ES-I3 (cell line): ENCODE results near the gene TNKS2.
"Not testable (repeated sequence)": the region's sequence is repeated elsewhere in the genome, so short reads cannot be mapped to it uniquely, and the experiment has no call there.

Source experiments
- H3K36me3 ChIP-seq: 2 replicates; pipeline ENCODE4 v1.6.1; 2013; ENCODE audit warnings: mild to moderate bottlenecking, low read length, control low read depth, moderate library complexity; ENCODE audit not compliant: insufficient read depth
- H3K4me1 ChIP-seq: 2 replicates; pipeline ENCODE4 v1.6.1; 2013; ENCODE audit warnings: mild to moderate bottlenecking, control low read depth, low read length; ENCODE audit not compliant: insufficient read depth
- H3K9ac ChIP-seq: 2 replicates; pipeline ENCODE4 v1.6.1; 2013; ENCODE audit warnings: low read depth, mild to moderate bottlenecking, low read length, moderate library complexity
- H3K9me3 ChIP-seq: 2 replicates; pipeline ENCODE4 v1.6.1; 2013; ENCODE audit warnings: mild to moderate bottlenecking, low read length, moderate library complexity; ENCODE audit not compliant: control insufficient read depth, insufficient read depth

The TNKS2 gene

DNA sequence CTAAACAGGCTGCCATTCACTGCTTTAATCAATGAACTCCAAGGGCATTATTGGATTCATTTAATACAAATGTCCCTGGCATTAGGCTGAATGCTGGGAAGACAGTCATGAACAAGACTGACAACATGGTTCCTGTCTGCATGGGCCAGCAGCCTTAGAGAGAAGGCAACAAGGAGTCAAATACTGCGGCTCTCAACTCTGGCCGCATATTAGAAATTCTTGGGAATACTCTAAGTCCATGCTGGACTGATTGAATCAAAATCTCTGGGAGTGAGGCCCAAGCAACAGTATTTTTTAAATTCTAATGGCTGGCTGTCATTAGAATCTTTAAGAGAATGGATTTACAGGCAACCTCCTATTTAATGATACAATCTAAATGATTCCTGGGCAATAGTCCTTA lies 76.9 kb downstream of the TNKS2 start:
- no peaks in the 10 kb centered on the region for H3K9me3 ChIP-seq
- peaks cover 9% of the 10 kb centered on the region; the same call in 1 of the 2 replicates for H3K4me1 ChIP-seq
- H3K9ac ChIP-seq = no peak overlapping the region
- no peaks in the 10 kb centered on the region for H3K36me3 ChIP-seq

DNA sequence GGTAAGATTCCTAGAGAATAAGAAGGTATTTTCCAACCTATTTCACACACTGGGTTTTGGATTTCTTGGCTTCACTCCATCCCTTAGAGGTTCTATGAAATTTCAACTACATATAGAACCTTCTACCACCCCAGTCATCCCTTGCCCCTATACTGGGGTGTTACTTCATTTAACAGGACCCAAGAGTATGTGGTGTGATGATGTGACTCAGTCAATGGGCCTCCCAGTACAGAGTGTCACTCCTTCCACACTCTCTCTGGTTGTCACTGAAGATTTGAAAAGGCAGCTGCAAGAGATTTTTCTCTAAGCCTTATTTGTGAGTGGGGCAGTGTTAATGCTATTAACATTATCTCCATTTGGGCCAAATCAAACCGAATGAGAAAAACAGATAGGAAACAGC lies 77.6 kb downstream of the TNKS2 start:
- Histone ChIP-seq H3K36me3 (no peaks in the 10 kb centered on the region), H3K9ac (no peak overlapping the region), H3K9me3 (no peaks in the 10 kb centered on the region), H3K4me1 (peaks cover 11% of the 10 kb centered on the region; the same call in 1 of the 2 replicates)

DNA sequence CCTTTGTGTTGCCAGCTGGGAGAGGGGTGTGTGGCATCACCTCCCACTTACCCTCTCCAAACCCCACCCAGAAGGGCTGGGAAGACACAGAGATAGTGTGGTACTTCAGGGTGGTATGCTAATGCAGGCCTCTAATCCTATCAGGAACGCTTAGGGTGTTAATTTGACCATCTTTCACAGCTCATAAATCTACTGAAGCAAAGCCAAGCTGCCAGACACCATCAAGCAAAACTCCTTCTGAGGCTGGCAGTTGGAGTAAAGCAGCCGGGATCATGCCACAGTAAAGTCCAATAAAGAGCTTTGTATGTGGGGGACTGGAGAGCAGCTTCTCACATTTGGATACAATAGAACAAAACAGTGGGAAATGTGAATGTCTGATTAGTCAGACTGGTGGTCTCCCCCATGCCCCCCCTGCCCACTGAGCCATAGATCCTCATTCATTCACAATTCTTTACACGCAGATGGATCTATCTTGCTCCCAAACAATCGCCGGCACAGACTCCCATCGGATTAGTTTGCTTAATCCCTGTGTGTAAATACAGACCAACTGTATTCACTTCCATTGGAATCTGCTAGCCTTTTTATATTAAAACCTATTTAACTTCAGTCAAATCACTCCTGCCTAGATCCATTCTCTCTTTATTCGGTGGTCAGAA lies 81.4 kb downstream of the TNKS2 start:
- Histone ChIP-seq H3K9me3 (no peaks in the 10 kb centered on the region), H3K9ac (no peak overlapping the region), H3K4me1 (peaks cover 26% of the 10 kb centered on the region), H3K36me3 (no peaks in the 10 kb centered on the region)

DNA sequence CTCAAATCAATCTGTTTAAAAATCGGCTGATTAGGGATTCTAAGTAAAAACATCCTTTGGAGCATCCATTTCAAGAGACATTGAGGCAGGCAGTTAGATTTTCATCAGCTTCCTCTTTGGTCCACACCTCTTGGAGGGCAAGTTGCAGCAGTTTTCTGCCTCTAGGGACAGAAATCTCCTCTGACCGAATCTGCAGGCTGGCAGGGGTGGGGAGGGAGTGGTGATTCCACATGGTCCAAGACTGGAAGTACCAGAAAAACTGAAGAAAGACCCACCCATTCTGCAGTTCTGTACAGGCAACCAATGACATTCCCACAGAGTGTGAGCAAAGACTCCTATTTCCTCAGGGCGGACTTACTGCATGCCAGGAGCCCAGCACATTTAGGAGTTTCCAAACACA lies 82.1 kb downstream of the TNKS2 start:
- Histone ChIP-seq H3K36me3 (no peaks in the 10 kb centered on the region), H3K9me3 (no peaks in the 10 kb centered on the region), H3K4me1 (peaks cover 30% of the 10 kb centered on the region), H3K9ac (no peak overlapping the region)

DNA sequence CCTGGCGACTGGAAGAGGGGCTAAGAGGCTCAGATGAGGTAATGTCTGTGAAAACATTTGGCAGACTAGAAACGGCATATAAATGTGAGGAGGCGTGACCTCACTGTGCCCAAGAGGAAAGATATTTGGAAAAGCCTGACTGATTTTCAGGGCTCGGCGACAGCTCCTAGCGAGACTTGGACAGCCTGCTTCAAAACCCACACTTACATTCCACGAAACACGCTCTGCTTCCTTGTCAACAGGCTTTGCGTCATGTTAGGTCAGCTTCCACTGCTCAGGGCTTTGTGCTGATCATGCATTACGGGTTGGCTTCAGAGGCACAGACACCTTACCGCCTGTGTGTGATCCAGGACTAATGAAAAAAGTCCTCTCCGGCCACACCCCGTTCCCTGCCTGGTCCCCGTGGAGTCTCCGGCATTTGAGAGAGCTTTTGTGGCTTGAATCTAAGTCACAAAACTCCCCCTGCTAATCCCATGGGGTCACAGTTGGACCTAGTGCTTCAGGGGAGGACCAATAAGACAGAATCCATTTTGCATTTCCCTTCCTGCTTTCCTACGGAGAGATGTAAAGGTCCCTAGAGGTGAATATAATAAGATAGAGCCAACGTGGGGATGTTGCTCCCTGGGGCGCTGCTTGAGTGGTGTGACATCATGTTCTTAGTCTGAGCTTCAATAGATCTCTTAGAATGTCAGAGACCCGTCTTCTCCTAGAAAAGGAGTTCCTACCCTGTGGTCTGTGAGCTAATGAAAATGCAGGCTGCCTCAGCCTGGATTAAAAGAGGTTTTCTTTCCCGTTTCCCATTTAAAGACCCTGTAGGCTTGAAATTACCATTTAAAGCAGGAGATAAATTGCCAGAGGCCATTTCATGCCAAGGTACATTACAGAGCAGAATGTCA lies 85.6 kb downstream of the TNKS2 start:
- peaks cover 31% of the 10 kb centered on the region for H3K4me1 ChIP-seq
- no peaks in the 10 kb centered on the region for H3K36me3 ChIP-seq
- no peaks in the 10 kb centered on the region for H3K9me3 ChIP-seq
- H3K9ac ChIP-seq = peak overlapping the region; percentile 45

DNA sequence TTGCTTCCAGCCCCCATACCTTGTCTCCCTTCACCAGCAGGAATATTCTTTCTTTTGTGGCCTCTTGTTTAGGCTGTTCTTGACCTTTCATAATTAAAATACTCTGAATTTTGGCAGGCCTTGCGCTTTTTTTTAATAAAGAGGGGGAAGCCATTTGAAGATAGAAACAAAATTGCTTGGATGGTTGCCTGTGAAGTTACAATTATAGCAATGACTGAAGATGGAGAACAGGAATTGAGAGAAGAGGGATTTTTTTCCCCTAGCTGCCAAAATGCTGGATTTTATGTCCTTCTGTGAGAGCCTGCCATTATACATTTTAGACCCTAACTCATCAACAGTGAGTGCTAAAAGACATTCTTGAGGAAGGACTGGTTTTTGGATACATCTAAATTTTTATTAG lies 86.3 kb downstream of the TNKS2 start:
- Histone ChIP-seq H3K4me1 (peaks cover 29% of the 10 kb centered on the region), H3K36me3 (no peaks in the 10 kb centered on the region), H3K9ac (0 out of 2 replicates have a peak overlapping the region, but pooled peaks have one; percentile 45), H3K9me3 (no peaks in the 10 kb centered on the region)

DNA sequence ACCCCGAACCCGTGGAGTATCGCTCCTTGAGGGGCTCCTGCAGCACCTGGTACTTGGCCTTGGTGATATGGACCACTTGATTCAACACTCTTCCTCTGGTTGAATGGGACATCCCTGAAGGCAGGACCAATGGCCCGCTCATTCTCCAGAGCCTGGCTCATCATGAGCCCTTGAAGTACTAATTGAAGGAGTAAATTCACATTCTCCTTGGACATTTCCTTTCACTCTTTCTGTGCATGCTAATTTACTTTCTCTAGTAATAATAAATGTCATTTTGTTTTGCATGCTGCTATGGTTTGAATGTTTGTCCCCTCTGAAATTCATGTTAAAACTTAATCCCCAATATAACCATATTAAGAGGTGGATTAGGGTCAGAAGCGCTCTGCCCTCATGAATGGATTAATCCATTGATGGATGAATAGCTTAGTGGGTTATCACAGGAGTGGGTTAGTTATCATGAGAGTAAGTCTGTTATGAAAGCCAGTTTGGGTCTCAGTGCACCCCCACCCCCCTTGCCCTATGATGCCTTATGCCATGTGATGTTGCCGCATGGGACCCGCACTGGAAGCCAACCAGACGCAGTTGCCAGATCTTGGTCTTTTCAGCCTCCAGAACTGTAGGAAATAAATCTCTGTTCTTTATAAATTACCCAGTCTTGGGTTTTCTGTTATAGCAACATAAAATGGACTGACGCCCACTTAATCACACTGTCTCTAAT lies 87.3 kb downstream of the TNKS2 start:
- H3K9ac ChIP-seq = no peak overlapping the region

DNA sequence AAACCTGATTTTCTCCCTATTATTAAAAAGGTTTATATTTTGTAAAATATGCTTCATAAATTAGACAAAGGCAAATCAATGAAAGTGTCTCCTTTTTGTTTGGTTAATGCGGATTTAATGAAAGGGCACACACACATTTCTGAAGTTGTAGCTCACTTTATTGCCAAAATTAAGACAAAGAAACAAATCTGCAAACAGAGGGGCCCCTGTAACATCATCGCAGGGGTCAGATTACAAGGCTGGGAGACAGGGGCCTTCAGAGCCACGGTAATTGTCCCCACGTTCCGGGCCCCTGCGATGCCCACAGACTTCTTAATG lies 88.7 kb downstream of the TNKS2 start:
- Histone ChIP-seq H3K9ac (peak overlapping the region; percentile 69), H3K9me3 (no peaks in the 10 kb centered on the region), H3K4me1 (peaks cover 23% of the 10 kb centered on the region), H3K36me3 (no peaks in the 10 kb centered on the region)

More for the DNA sequence above, 87.3 kb downstream of the TNKS2 start:
- H3K9me3 ChIP-seq = no peaks in the 10 kb centered on the region
- peaks cover 23% of the 10 kb centered on the region for H3K4me1 ChIP-seq
- H3K36me3 ChIP-seq = no peaks in the 10 kb centered on the region

DNA sequence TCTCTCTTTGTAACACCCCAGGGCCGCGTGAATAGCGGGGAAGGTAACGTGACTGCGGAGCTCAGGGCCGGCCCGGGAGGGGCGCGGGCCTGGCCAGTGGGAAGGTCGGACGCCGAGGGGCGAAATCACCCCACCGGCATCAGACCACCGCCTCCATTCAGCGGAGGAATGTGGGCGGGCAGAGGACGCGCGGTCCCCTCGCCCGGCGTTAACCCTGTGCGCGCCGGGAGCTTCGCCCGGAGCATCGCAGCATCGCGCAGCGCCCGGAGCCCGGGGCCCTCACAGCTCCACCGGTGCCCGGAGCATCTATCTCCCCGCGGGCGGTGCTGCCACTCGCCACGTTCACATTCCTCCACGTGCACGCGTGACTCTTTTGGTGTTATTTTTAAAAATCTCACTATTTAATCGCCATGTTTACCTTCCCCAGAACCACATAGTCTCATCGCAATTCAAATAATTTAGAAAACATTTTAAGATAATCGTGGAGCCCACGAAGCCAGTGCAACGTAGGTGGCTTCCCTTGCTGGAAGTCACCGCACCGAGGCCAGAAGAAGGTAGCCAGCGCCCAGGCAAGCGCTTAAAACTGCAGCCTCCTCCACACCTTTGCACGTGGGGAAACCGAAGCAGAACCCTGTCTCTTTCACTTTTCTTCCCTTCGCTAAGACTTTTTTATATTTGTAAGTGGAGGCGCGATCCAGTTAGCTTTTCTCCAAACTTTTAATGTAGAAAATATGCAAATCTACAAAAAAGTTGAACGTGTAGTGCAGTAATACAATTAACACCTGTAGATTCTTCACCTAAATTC lies 89.2 kb downstream of the TNKS2 start:
- no peaks in the 10 kb centered on the region for H3K36me3 ChIP-seq
- no peaks in the 10 kb centered on the region for H3K9me3 ChIP-seq
- peaks cover 23% of the 10 kb centered on the region for H3K4me1 ChIP-seq
- peak overlapping the region; percentile 69 for H3K9ac ChIP-seq

DNA sequence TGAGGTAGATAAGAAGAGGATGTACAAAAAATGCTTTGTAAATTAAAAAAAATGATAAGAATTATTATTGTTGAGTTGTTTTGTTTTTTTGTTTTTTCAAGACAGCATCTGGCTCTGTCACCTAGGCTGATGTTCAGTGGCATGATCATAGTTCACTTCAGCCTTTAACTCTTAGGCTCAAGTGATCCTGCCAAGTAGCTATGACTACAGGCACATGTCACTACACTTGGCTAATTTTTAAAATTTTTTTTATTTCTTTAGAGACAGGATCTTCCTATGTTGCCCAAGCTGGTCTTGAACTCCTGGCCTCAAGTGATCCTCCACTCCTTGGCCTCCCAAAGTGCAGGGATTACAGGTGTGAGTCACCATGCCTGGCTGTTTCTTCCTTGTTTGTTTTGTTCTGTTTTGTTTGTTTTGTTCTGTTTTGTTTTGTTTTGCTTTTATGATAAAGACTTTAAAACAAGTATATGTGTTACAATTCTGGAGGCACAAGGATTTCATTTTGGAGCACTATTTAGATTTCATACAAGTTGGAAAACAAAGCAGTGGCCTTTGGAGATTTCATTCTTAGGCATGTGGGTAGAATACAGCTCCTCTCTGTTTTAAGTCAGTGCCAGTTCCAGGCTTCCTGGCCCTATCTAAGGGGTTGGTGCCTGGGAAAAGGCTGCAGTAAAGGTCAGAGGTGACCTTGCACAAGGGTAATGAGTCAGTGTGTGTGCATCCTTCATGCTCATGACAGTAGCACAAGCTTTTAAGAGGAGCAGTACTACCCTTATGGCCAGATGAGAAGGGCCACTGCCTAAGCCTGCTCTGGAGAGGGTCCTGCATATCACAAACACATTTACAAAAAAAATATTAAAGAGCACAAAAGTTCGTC lies 93.1 kb downstream of the TNKS2 start:
- Histone ChIP-seq H3K4me1 (no peaks in the 10 kb centered on the region; the same call in 1 of the 2 replicates), H3K9ac (no peak overlapping the region), H3K36me3 (no peaks in the 10 kb centered on the region), H3K9me3 (no peaks in the 10 kb centered on the region)

DNA sequence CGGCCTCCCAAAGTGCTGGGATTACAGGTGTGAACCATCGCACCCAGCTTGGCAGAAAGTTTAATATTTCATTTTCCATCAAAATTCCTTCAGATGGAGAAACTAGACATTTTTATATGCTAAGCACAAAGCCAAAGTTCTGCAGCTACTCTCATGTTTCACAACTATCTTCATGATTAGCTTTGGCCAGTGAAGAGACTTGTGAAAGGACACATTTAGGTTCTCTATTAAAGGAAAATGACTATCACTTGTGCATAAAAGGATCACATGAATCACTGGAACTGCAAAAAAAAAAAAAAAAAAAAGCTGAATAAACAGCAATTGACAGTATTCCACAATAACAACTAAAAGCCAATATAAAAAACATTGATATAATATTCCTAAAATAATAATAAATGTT lies 94.8 kb downstream of the TNKS2 start:
- no peaks in the 10 kb centered on the region for H3K9me3 ChIP-seq
- no peak overlapping the region for H3K9ac ChIP-seq
- no peaks in the 10 kb centered on the region for H3K36me3 ChIP-seq
- no peaks in the 10 kb centered on the region; the same call in 1 of the 2 replicates for H3K4me1 ChIP-seq

DNA sequence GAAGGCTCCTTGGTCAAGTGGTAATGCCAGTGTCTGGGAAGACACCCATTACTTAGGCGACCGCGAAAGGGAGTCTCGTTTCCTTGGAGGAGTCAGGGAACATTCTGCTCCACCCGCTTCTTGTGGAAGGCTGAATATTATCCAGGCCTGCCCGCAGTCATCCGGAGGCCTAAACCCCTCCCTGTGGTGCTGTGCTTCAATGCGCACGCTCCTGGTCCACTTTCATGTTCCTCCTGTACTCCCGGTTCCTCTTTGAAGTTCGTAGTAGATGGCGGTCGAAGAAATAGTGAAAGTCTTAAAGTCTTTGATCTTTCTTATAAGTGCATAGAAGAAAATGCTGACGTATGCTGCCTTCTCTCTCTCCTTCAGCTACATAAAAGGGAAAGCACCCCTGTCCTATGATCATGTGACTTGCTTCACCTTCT lies 96.0 kb downstream of the TNKS2 start:
- not testable (repeated sequence) for H3K36me3 ChIP-seq, H3K9me3 ChIP-seq, H3K4me1 ChIP-seq, H3K9ac ChIP-seq

DNA sequence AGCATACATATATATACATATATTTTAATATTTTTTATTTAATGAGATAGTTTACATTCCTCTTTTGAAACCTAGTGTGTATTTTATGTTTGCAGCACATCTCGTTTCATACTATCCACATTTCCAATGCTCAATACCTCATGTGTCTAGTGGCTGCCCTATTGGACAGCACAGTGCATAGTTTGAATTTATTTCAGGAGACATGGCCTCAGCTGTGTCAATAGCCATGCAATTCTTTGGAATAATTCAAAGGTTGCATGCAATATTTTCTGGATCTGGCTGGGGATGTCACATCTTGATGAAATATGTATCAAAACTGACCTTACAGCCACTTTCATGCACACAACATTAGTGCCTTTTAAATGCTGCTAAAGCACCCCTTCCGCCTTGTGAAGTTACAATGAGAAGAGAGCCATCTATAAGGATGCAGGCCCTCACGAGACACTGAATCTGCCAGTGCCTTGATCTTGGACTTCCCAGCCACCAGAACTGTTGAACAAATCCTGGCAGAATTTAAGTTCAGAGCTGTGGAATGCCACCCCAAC lies 98.1 kb downstream of the TNKS2 start:
- Histone ChIP-seq H3K4me1 (no peaks in the 10 kb centered on the region), H3K9ac (no peak overlapping the region), H3K9me3 (no peaks in the 10 kb centered on the region), H3K36me3 (no peaks in the 10 kb centered on the region)
